ENCODE results near the gene ULK2.

DNA sequence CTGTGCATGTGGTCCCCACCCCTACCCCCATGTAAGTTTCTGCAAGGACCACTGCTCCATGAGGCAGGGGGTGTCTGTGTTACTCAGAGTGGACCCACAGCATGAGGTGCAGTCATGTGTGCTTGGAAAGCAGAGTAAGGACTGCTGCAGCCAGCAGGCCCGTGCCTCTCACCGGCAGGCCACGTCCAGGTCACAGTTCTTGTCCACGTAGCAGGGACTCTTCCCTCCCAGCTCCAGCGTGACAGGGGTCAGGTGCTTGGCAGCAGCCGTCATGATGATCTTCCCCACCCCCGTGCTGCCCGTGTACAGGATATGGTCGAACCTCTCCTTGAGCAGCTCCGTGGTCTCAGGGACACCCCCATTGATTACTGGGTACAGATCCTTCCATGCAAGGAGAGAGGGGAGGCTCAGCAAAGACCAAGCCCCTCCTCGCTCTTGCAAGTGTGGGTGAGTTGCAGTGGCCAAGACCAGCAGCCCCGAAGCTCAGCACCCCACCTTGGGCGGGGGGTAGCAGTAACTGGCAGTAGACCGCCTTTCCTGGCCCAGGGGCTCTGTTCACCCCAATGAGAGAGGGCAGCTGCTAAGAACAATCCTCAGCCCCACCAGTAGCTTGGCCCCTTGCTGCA lies 125.8 kb downstream of the ULK2 start:
- TF ChIP-seq, protein P1, sequence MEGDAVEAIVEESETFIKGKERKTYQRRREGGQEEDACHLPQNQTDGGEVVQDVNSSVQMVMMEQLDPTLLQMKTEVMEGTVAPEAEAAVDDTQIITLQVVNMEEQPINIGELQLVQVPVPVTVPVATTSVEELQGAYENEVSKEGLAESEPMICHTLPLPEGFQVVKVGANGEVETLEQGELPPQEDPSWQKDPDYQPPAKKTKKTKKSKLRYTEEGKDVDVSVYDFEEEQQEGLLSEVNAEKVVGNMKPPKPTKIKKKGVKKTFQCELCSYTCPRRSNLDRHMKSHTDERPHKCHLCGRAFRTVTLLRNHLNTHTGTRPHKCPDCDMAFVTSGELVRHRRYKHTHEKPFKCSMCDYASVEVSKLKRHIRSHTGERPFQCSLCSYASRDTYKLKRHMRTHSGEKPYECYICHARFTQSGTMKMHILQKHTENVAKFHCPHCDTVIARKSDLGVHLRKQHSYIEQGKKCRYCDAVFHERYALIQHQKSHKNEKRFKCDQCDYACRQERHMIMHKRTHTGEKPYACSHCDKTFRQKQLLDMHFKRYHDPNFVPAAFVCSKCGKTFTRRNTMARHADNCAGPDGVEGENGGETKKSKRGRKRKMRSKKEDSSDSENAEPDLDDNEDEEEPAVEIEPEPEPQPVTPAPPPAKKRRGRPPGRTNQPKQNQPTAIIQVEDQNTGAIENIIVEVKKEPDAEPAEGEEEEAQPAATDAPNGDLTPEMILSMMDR (IDR thresholded peaks at IDR 0.05) = no peak
- TF ChIP-seq EZH2 (IDR thresholded peaks at IDR 0.05) = no peak
- no peak for TF ChIP-seq EZH2phosphoT487 (IDR thresholded peaks at IDR 0.05)

Data from neural progenitor cell (in vitro differentiated cells).